GM06990 (cell line): Measurements from ENCODE around the gene OSTC.

Experiments used
- DNase-seq: peaks from one replicate; pipeline ENCODE4 v3.0.0-alpha.2; 2011; ENCODE audit not compliant: insufficient read length; ENCODE audit errors: extremely low read depth
- H3K27me3 ChIP-seq: replicated peaks from 2 replicates; pipeline ENCODE4 v1.6.0; 2011; ENCODE audit warnings: low read length; ENCODE audit not compliant: control insufficient read depth, insufficient read depth
- H3K36me3 ChIP-seq: 2 replicates; pipeline ENCODE4 v1.5.1; 2011; ENCODE audit warnings: low read length; ENCODE audit not compliant: control insufficient read depth, insufficient read depth
- H3K4me3 ChIP-seq: replicated peaks from 2 replicates; pipeline ENCODE4 v1.5.1; 2011; ENCODE audit warnings: low read depth, mild to moderate bottlenecking, control low read depth, low read length
- CTCF ChIP-seq: IDR thresholded peaks from 2 replicates; pipeline ENCODE4 v1.5.1; 2011; ENCODE audit warnings: low read length, control low read depth, mild to moderate bottlenecking, inconsistent platforms; ENCODE audit not compliant: insufficient read depth, poor library complexity, severe bottlenecking

Gene OSTC

GRCh38 chr4:108611365-108611764, 39.0 kb upstream of the OSTC start:
- no peak for TF ChIP-seq CTCF
- no peaks in the 10 kb centered on the region for H3K36me3 ChIP-seq
- H3K4me3 ChIP-seq: no peak overlapping the region
- DNase-seq: no peak
- no peaks in the 10 kb centered on the region for H3K27me3 ChIP-seq

GRCh38 chr4:108612365-108612764, 38.0 kb upstream of the OSTC start:
- Histone ChIP-seq H3K27me3 (no peaks in the 10 kb centered on the region), H3K4me3 (no peak overlapping the region), H3K36me3 (no peaks in the 10 kb centered on the region)
- DNase-seq: no peak
- TF ChIP-seq CTCF: no peak

GRCh38 chr4:108619372-108620100, 30.9 kb upstream of the OSTC start:
- peak overlapping the region; percentile 53 for H3K4me3 ChIP-seq
- no peak for TF ChIP-seq CTCF
- no peak for DNase-seq
- H3K36me3 ChIP-seq: peaks cover 7% of the 10 kb centered on the region
- H3K27me3 ChIP-seq: no peaks in the 10 kb centered on the region

- TF ChIP-seq CTCF: no peak
- Histone ChIP-seq H3K27me3 (no peaks in the 10 kb centered on the region), H3K36me3 (peaks cover 9% of the 10 kb centered on the region), H3K4me3 (peak within 1 kb of the TSS; percentile 99)
- DNase-seq: peak; percentile 86
These were observed 30.1 kb upstream of the OSTC start, which contains the start of gene RPL34 for GRCh38 chr4:108620101-108620932. Gene RPL34 (plus strand): TSS chr4:108620576. CDS start chr4:108621960, 1,384 bp downstream.

- H3K27me3 ChIP-seq: no peaks in the 10 kb centered on the region
These were observed 29.2 kb upstream of the OSTC start for GRCh38 chr4:108620933-108621905.

More at GRCh38 chr4:108620933-108621905, 29.2 kb upstream of the OSTC start:
- Histone ChIP-seq H3K36me3 (peaks cover 13% of the 10 kb centered on the region), H3K4me3 (peak overlapping the region; percentile 99)
- DNase-seq: no peak
- no peak for TF ChIP-seq CTCF
